Stimulated activated CD4-positive, alpha-beta T cell treated with anti-CD3 and anti-CD28 coated beads, Interleukin-15, amount 100 ng/mL, for 48 hours (primary cell): Measurements from ENCODE around the gene MAN1A2.

Source experiments
- DNase-seq, 2 donors: peaks; one replicate each; pipeline ENCODE4 v3.0.0-alpha.2; 2020; ENCODE audit warnings: low read depth in 2 of 2

MAN1A2 gene

DNA sequence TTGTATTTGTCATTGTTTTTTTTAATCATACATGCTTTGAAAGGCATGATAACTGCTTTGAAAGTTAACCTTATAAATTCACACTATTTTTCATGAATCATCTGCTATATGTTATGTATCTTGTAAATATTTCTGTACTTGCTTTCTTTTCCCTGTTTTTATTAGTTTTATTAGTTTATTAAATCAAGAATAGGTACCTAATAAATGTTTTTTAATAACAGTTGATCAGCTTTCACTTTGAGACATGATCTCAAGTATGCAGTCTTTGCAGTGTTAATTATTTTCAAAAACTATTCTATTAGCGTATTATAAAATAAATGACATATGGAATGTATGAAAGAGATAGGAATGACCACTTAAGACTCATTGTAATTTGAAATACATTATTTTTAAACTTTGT lies 127.8 kb downstream of the MAN1A2 start:
- DNase-seq = no peak

DNA sequence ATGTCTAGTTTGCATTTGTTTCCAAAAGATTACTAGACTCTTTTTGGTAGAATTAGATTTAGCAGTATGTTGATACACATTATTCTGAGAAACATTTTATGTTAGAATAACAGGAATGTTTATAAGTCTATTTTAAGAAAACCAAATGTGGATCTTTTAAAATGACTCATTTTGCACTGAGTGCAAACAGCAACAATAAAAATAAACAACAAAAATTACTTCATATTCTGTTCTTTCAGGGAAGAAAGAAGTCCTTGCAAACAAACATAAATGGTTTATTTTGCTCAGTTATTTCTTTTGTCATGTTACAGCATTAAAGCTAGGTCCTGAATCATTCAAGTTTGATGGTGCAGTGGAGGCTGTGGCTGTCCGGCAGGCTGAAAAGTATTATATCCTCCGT lies 131.8 kb downstream of the MAN1A2 start:
- no peak for DNase-seq

DNA sequence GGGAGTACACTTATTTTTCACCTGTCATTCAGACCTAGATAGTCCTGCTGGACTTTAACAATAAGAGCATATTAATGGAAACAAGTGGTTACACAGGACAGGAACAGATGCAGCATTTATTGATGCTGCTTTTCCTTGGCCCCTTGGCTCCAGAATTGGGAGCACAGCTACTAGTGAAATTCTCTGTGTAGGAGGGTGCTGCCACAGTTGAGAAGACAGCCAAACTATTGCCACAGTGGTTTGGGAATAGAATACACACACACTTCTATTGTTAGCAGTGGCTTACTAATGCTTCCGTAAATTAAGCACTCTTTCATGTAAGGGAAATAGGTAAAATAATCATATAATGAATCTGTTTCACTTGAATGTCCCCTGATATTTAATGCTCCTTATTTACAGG lies 133.3 kb downstream of the MAN1A2 start:
- no peak for DNase-seq

DNA sequence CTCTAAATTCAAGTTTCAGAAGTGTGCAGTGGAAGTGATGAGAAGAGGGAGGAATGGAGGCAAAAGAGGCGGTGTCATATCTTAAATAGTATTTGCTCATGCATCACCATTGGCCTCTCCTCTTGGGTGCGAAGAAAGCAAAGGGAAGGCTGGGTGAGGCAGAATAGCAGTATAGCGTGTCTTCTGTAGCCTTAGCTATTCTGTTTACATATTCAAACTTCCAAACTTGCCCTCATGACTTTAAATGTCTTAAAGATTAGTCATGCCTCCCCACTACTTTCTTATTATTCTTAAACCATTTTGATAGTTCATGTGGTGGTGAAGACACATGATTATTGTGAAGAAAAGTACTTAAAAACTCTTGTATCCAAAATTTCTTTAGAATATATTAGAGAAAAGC lies 134.0 kb downstream of the MAN1A2 start:
- no peak for DNase-seq

DNA sequence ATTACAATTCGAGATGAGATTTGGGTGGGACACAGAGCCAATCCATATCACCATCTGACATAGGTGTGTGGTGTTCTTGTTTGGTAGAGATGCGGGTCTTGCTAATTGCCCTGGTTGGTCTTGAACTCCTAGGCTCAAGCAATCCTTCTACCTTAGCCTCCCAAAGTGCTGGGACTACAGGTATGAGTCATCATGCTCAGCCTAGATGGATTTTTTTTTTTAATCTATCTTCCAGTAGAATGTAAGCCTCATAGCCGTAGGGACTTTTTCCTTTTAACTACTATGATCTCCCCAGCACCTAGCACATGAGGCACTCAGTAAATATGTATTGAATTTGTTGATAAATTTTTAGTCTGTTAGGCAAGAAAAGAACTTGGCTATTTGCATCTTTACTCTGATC lies 144.0 kb downstream of the MAN1A2 start:
- no peak for DNase-seq

DNA sequence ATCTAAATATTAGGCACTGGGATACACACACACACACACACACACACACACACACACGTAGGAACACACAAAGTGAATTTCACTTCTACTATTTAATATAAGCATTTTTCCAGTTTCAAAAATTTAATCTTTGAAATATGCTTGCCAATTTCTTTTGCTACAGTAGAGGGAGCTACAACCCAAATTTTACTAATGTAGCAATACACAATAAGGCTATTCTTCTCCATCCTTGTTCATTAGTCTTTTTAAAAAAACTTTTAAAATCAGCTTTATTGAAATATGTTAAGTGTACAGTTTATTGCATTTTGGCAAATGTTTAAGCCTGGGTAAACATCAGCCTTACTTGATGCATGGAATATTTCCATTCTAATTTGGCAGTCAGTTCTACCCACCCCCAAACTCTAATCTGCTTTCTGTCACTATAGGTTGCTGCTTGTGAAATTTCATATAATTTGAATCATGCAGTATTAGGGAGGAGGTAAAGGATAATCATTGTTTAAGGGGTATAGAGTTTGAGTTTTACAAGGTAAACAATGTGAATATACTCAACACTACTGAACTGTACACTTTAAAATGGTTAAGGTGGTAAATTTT lies 145.6 kb downstream of the MAN1A2 start:
- DNase-seq = no peak

DNA sequence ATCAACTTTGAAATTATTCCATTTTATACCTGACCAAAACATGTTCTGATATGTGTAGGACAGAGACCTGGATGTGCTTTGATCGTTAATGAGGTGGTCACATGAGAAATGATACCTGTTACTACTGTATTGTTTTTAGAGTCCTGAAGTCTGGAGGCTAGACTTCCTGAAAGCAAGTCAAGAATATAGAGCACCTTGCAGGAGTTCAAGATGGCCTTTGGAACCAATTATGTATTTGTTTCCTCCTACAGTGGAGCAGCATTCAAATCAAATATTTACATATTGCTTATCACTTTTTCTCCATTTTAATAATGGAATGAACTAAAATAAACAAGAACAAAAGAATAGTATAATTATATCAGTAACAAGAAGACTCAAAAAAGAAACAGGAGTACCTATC lies 155.9 kb downstream of the MAN1A2 start:
- DNase-seq = no peak

DNA sequence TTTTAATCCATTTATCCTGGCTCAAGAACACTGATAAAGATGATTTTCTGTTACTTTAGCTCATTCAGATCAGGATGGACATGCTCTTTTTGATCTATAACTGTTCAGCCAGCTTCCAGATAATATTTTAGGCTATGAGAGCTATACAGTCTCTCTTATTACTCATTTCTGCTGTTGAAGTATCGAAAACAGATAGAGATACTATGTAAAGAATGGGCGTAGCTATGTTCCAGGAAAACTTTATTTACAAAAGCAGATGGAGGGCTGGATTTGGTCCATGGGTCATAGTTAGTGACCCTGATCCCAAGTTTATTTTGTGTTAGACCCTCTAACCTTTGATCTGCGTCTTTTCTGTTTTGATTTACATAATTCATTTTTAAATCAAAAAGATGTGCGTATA lies 159.8 kb downstream of the MAN1A2 start:
- DNase-seq = no peak

DNA sequence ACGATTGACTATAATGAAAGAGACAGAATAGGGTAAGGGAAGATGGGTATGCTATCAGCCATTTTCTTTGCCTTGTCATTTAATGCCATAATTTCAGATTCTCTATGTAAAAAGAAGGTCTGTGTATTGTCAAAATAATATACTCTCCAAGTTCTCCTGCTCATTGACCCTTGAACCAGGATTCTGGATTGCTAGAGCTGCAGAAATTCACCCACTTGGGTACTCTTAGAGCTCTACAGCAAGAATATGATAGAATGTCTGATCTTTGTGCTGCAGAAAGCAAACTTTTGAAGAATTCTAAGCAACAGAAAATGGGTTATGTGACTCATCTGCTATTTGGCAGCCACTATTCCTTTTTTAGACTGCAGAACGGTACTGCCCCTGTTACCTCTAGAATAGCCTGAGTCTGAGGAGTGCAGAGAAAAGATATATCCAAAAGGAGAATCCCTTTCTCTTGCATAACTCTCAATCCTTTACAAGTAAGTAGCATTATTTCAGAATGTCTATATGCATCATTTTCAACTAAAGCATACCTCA lies 160.4 kb downstream of the MAN1A2 start:
- no peak for DNase-seq

DNA sequence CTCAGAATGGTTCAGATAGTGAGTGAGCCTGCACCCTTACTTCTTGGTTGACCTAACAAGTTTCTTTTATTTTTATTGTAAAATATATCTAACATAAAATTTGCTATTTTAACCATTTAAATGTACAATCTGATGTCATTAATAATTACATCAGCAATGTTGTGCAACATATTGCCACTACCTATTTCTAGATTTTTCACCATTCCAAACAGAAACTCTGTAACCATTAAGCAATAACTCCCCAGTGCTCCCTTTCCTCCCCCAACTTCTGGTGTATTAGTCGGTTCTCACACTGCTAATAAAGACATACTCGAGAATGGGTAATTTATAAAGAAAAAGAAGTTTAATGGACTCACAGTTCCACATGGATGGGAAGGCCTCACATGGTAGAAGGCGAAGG lies 162.4 kb downstream of the MAN1A2 start:
- DNase-seq = no peak

DNA sequence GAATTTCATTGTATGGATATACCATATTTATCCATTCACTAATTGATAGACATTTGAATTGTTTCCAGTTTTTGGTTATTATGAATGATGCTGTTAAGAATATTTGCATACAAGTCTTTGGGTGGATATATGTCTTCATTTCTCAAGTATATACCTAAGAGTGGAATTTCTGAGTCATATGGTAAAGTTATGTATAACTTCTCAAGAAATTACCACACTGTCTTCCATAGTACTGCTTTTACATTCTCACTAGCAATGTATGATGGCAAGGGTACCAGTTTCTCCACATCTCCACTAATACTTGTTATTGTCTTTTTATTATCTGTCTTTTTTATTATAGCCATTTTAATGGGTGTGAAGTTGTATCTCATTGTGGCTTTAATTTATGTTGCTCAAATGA lies 164.0 kb downstream of the MAN1A2 start:
- no peak for DNase-seq

DNA sequence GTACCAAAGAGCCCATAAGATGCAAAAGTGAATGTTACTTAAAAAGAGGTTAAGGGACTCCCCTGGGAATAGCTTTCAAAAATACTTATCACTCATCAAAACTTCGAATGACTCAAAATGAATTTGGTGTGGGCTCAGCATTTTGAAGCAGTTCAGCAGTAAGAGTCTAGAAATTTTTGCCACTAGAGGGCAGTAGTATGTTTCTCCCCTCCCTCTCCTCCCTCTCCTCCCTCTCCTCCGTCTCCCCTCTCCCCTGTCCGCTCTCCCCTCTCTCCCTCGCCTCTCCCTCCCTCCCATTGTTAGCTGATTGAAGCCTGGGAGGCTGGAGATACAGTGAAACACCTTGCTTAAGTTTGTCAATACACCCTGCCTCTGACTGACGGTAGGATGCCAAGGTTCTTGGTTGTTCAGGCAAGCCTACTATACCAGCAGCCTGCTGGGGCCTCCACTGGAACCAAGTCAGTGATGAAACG lies 167.8 kb downstream of the MAN1A2 start:
- DNase-seq = peak; percentile 16 to 21

DNA sequence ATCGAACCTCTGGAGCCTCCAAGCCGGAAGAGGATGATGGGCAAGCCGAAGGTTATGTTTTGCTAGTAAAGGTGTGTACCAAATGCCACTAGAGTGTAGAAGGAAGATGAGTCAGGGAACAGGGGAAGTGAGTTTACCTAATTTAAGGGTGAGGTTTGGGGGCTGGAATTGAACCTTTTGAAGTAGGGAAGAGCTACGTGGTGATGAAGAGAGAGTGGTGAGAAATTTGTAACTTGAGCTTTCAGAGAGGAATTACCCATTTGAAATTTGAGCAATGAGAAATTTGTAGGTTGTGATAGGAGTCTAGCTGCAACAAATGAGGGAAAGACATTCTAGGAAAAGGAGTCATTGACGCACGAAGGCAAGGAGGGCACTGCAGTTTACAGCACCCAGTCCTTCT lies 168.6 kb downstream of the MAN1A2 start:
- no peak for DNase-seq

DNA sequence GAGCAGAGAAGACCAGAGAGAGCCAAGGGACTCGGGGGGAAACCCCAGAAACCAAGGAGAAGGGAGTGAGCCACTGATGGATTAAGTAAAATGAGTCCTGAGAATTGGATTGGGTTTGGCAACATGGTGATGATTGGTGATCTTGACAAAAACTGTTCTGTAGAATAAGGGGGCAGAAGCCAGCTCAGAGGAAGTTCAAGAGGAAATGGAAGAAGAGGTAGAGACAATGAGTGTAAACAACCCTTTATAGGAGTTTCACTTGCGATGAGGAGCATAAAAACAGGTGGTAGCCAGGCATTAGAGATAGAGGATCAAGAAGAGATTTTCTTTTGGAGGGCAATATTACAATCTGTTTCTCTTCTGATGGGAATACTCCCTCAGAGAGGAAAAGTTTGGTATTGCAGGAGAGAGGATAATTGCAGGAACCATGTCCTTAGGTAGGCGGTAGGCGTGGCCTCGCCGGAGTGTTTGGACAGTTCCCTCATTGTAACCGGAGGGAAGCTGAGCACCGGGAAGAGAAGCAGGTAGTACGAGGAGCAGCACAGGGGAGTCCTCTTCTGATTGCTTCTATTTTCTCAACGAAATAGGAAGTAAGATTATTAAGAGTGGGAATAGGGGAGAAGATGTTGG lies 170.2 kb downstream of the MAN1A2 start:
- DNase-seq = no peak

DNA sequence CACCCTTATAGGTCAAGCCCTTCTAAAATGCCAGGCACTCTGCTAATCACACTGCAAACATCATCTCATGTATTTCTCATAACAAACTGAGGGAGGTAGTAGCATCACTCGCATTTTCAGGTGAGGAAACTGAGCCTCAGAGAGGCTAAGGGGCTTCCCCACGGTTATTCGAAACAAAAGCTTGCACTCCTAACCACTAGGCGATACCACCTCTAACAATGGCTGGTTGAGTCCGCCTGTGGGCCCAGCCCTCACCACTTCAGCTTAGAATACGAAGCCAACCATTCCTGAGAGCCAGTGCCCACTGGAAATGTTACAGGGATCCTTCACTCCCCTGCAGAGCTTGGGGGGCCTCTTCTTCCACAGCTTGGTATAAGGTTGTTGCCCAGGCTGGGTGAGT lies 173.3 kb downstream of the MAN1A2 start:
- no peak for DNase-seq

DNA sequence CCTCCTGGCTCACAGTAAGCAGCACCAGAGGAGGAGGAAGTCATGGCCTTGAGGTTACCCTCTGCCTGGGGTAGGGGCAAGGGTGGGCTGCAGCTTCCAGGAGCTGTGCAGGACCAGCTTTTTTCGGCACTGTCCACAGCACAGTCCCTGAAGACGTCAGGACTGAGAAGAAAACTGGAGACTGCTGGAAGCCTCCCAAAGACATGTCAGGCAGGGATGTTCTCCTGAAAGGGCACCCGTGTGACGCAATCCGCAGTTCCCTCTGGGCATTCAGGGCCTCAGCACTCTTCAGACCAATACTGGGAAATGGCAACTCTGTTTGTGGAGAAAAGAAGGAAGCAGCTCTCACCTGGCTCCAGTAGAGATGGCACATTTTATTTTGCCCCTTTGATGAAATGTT lies 173.8 kb downstream of the MAN1A2 start:
- no peak for DNase-seq

DNA sequence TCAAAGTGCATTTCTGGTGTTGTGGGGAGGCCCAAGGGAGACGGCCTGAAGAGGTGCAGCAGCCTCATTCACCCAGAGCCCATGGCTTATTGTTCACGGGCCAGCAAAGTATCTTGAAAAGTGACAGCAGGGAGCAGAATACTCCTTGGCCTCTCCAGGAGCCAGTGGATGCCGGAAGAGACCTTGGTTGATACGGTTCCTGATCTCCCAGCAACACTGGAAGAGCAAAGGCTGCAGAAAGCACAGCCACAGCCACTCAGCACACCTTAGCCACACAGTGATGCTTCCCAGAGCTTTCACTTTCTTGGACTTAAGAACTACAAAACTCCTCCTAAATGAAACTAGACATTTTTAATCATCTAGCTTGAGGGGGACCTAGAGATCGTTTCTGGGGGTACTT lies 174.3 kb downstream of the MAN1A2 start:
- DNase-seq = no peak

DNA sequence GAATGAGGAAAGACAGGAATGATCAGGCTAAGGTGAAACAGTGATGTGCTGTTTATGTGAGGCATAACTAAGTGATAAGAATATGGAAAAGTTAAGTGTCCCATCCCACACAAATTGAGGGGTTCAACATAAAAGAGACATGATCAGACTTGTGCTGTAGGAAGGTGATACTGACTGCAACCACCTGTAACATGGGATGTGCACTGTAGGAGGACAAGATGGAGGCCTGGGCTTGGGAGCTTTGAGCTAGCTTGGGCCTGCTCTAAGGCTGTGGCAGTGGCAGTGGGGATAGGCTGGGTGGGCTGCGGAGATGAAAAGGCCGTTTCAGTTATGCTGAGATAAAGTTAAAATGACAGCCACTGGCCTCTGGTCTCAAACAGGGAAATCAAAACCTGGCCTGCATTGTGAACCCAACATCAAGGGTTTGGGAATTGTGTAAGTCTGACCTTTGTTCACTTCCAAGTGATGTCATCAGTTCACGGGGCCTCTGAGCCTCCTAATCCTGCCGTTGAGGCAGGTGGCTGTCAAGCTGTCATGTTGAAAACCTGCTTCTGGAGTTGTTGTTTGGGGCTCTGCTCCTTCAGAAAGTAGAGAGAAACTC lies 177.4 kb downstream of the MAN1A2 start:
- DNase-seq = no peak

DNA sequence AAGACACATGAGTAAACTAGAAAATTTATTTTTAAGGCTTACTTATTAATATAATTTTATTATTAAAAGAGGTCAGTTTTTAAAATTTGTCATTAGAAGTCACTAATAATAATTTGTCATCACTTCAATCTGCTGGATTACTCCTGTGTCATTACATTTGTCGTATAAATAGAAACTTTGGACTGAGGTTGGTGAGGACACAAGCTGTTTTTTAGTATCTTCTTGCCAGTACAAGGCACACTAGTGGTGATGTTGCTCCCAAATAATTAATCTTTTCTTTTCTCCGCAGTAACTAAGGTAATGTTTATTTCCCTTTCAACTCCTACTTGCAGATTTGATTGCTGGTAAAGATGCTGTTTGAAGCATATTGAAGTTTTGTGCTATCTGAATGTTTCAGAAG lies 179.2 kb downstream of the MAN1A2 start:
- DNase-seq = no peak

DNA sequence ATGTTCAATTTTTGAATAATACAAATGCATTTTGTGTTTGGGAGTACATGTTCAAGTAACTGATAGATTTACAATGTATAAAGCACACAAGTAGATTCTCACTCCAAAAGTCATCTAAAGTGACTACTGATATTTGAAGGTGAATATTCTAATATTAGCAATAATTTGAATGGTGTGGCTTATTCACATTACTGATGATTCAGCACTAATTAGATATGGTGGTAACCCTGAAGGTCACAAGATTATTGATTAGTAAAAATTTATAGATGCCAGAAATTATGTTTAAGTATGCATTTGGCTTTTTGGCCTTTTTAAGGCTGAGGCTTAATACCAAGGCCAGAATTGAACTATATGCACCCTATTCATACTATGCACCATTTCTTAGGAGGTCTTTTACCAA lies 186.2 kb downstream of the MAN1A2 start:
- DNase-seq = no peak

DNA sequence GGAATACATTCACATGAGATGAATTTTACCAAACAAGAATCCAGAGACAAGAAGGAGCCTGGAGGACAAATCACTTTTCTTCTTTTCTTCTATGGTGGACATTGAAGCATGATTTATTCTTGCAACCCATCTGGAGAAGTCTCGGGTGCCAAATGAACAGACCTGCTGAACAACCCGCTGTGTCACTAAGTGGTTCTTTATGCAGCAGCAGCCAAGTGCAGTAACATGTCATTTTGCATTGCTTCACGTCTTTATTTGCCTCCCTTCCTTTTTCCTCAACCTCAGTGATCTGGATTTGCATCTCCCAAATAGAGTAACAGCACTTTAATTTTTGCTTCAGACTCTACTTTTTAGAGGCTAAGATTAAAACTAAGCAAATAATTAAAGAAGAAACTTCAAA lies 188.6 kb downstream of the MAN1A2 start:
- DNase-seq = no peak

DNA sequence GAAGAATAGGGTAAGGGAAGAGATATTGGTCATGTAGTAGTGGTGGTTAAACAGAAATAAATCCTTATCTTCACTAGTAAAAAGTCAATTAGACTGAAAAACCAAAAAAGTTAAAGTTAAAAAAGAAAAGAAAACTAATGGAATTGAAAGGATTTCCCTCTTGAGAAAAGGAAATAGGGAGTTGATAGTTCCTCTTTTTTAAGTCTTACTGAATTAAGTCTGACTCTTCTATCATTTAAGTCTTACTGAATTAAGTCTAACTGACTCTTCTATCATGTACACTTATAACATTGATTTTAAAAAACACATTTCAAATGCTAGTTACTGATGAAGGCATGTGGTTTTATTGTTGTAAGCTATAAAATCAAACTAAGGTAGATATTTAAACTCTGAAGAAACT lies 189.1 kb downstream of the MAN1A2 start:
- no peak for DNase-seq

DNA sequence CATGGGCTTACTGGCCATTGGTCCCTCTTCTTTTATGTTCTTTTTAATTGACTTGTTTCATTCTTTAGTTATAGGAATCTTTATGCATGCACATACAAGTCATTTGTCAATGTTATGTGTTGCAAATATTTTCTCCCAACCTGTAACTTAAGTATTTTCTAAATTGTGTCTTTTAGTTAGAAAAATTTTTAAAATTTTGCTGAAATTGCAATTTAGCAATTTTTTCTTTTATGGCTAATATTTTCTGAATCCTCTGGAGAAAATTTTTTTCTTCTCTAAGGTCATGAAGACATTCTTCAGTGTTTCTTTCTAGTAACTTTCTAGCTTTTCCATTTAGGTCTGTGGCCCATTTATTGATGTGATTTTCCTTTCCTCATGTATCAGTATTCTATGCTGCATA lies 189.7 kb downstream of the MAN1A2 start:
- DNase-seq = no peak
